Measurements from ENCODE around the gene ADAT1. TPM values are rescaled to one million over a fixed set of nuclear protein-coding genes. Genes with fewer than 3 reads are reported as not detected.

ADAT1 gene
- total and polyA plus RNA-seq, 2 of the 13 experiments (the other 11 are each of a cell fraction or from before 2014, with no cell fraction given) = 18.4 to 40.8 TPM

DNA sequence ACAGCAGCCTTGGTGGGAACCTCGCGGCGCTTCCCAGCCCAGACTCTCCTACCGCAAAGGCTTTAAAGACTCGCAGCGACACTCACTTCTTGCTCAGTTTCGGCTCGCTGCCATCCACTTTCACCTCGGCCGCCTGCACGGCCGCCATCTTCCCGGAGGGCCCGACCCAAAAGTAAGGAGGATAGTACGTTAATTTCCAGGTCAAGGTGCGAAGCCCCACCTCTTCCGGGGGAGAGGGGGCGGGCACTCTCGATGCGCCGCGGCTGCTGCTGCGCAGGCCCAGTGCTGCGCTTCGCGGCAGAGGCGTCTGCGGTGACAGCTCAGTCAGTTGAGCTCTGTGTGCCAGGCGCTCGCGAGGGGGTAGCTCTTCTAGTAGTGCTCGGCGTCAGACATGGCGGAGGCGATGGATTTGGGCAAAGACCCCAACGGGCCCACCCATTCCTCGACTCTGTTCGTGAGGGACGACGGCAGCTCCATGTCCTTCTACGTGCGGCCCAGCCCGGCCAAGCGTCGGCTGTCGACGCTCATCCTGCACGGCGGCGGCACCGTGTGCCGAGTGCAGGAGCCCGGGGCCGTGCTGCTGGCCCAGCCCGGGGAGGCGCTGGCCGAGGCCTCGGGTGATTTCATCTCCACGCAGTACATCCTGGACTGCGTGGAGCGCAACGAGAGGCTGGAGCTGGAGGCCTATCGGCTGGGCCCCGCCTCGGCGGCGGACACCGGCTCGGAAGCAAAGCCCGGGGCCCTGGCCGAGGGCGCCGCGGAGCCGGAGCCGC, 24.6 kb upstream of the ADAT1 start, which contains the start of the genes KARS1 and TERF2IP (continued):
- no peak for TF ChIP-seq AFF4 (CRISPR knock-in tag; IDR thresholded peaks at IDR 0.05)
- no peak for TF ChIP-seq ZNF383 (CRISPR knock-in tag; IDR thresholded peaks at IDR 0.05; ENCODE audit: borderline replicate concordance)
- TF ChIP-seq NKX3-1 (CRISPR knock-in tag; IDR thresholded peaks at IDR 0.05) = peak; percentile 55
- no peak; the same call in 1 of the 2 replicates for TF ChIP-seq ZNF747 (CRISPR knock-in tag; IDR thresholded peaks at IDR 0.05; ENCODE audit: borderline replicate concordance)
- no peak for TF ChIP-seq STAG1 (CRISPR knock-in tag; IDR thresholded peaks at IDR 0.05)
- TF ChIP-seq RORA (CRISPR knock-in tag; IDR thresholded peaks at IDR 0.05) = no peak
- no peak for TF ChIP-seq SP140L (CRISPR knock-in tag; IDR thresholded peaks at IDR 0.05; ENCODE audit: borderline replicate concordance)
- TF ChIP-seq HCFC1 (IDR thresholded peaks at IDR 0.05; ENCODE audit: low read depth, low read length) = peak; percentile 75
- peak; percentile 89 for TF ChIP-seq HDAC1 (CRISPR knock-in tag; IDR thresholded peaks at IDR 0.05)
- no peak for TF ChIP-seq ZNF75D (CRISPR knock-in tag; IDR thresholded peaks at IDR 0.05; ENCODE audit: borderline replicate concordance)
- no peak; the same call in 1 of the 2 replicates for TF ChIP-seq NFE2 (CRISPR knock-in tag; IDR thresholded peaks at IDR 0.05)
- TF ChIP-seq E2F2 (CRISPR knock-in tag; IDR thresholded peaks at IDR 0.05; ENCODE audit: borderline replicate concordance) = peak; percentile 12; the same call in 1 of the 2 replicates
- no peak; the same call in none of the 2 replicates for TF ChIP-seq ZNF468 (CRISPR knock-in tag; IDR thresholded peaks at IDR 0.05)
- TF ChIP-seq ZNF550 (CRISPR knock-in tag; IDR thresholded peaks at IDR 0.05; ENCODE audit: borderline replicate concordance) = no peak
- TF ChIP-seq USF2 (IDR thresholded peaks at IDR 0.05; ENCODE audit: low read depth, low read length) = no peak
- TF ChIP-seq USF2 (CRISPR knock-in tag; IDR thresholded peaks at IDR 0.05; ENCODE audit: borderline replicate concordance) = no peak; the same call in 1 of the 2 replicates
- peak; percentile 57; the same call in 1 of the 2 replicates for TF ChIP-seq ZBTB20 (CRISPR knock-in tag; IDR thresholded peaks at IDR 0.05; ENCODE audit: borderline replicate concordance, low read depth)
- no peak for TF ChIP-seq FUBP1 (CRISPR knock-in tag; IDR thresholded peaks at IDR 0.05; ENCODE audit: borderline replicate concordance)
- peak in 1 of 2 experiments; percentile 96; a peak in 3 of 4 replicates for TF ChIP-seq KLF16 (CRISPR knock-in tag; IDR thresholded peaks at IDR 0.05)
- peak; percentile 69 for TF ChIP-seq ZNF891 (CRISPR knock-in tag; IDR thresholded peaks at IDR 0.05)
